GM23248 (cell line): ENCODE data around the gene COL3A1. TPM values are rescaled to one million over a fixed set of nuclear protein-coding genes. Genes with fewer than 3 reads are reported as not detected.
A peak's percentile ranks its signal among the peaks of the same experiment; 100 is the strongest.

Experiments used
- DNase-seq: peaks from one replicate; pipeline ENCODE4 v3.0.0-alpha.2; 2015
- H2AFZ ChIP-seq: fragments of 200-600 bp; sonication (generic); 2 replicates; pipeline ENCODE4 v1.6.1; 2016; ENCODE audit warnings: antibody characterized with exemption
- H3F3A ChIP-seq: fragments of 200-600 bp; sonication (generic); 2 replicates; pipeline ENCODE4 v1.6.1; 2016; ENCODE audit warnings: mild to moderate bottlenecking, antibody characterized with exemption, mixed run types; ENCODE audit not compliant: insufficient read depth
- H3K27ac ChIP-seq: fragments of 200-600 bp; sonication (generic); 2 replicates; pipeline ENCODE4 v1.5.1; 2016; ENCODE audit warnings: mild to moderate bottlenecking
- H3K27me3 ChIP-seq: fragments of 200-600 bp; sonication (generic); replicated peaks from 2 replicates; pipeline ENCODE4 v1.6.1; 2016; ENCODE audit warnings: mild to moderate bottlenecking; ENCODE audit not compliant: insufficient read depth
- H3K36me3 ChIP-seq: fragments of 200-600 bp; sonication (generic); 2 replicates; pipeline ENCODE4 v1.6.1; 2016; ENCODE audit warnings: low read depth, mild to moderate bottlenecking
- H3K4me1 ChIP-seq: fragments of 200-600 bp; sonication (generic); 2 replicates; pipeline ENCODE4 v1.6.1; 2016; ENCODE audit warnings: mild to moderate bottlenecking; ENCODE audit not compliant: insufficient read depth
- H3K4me2 ChIP-seq: fragments of 200-600 bp; sonication (generic); one replicate; pipeline ENCODE4 v1.6.1; 2016; ENCODE audit warnings: mild to moderate bottlenecking; ENCODE audit not compliant: unreplicated experiment
- H3K4me3 ChIP-seq: fragments of 200-600 bp; sonication (generic); 2 replicates; pipeline ENCODE4 v1.5.1; 2016; ENCODE audit warnings: mild to moderate bottlenecking
- H3K79me2 ChIP-seq: fragments of 200-600 bp; sonication (generic); 2 replicates; pipeline ENCODE4 v1.6.1; 2016; ENCODE audit warnings: mild to moderate bottlenecking; ENCODE audit not compliant: insufficient read depth
- H3K9ac ChIP-seq: fragments of 200-600 bp; sonication (generic); 2 replicates; pipeline ENCODE4 v1.6.1; 2016; ENCODE audit warnings: mild to moderate bottlenecking
- H3K9me2 ChIP-seq: fragments of 200-600 bp; sonication (generic); 2 replicates; pipeline ENCODE4 v1.6.1; 2016; ENCODE audit warnings: mixed run types, mild to moderate bottlenecking, moderate library complexity; ENCODE audit not compliant: insufficient read depth
- H3K9me3 ChIP-seq: fragments of 200-600 bp; sonication (generic); one replicate; pipeline ENCODE4 v1.6.1; 2017; ENCODE audit warnings: low read depth
- H4K20me1 ChIP-seq: fragments of 200-600 bp; sonication (generic); 2 replicates; pipeline ENCODE4 v1.6.0; 2016; ENCODE audit not compliant: insufficient read depth
- EZH2 ChIP-seq: fragments of 200-600 bp; sonication (generic); IDR thresholded peaks from 2 replicates; pipeline ENCODE4 v1.6.1; 2018; ENCODE audit warnings: antibody characterized with exemption, mild to moderate bottlenecking; ENCODE audit not compliant: insufficient read depth, poor library complexity, severe bottlenecking
- EZH2phosphoT487 ChIP-seq: fragments of 200-600 bp; sonication (generic); IDR thresholded peaks from 2 replicates; pipeline ENCODE4 v1.6.1; 2018; ENCODE audit warnings: antibody characterized with exemption, moderate library complexity, mild to moderate bottlenecking, low read depth; ENCODE audit not compliant: insufficient read depth
- WGBS, 2 experiments: methylation state at CpG; one replicate each; pipeline ENCODE4 v1.1.6; 2015 to 2017; ENCODE audit warnings: low lambda C conversion rate in 2 of 2, low coverage in 1 of 2; ENCODE audit errors: missing lambda C conversion rate in 2 of 2; 5-methylcytosine and 5-hydroxymethylcytosine counted together
- in situ Hi-C: fragments of 300-500 bp; cut with MboI; formaldehyde crosslinking; loops from 2 replicates; pipeline ENCODE4 v1.15.0; 2020
- polyA plus RNA-seq: library from polyadenylated mRNA; unstranded; fragments of >200 nt; fragmentation: Nextera tagmentation; extraction: Ambion mirVana; gene quantifications from 2 replicates; pipeline ENCODE4 v1.2.1, GENCODE V29; 2016
- total RNA-seq: library from RNA; depleted of rRNA; stranded (reverse); fragments of >200 nt; shearing (Covaris generic); gene quantifications from 2 replicates; pipeline ENCODE4 v1.2.3, GENCODE V29; 2014; rRNA removed

Gene COL3A1
- total RNA-seq, result 2,141 and 2,153 TPM in 2 replicates
- 977 and 987 TPM in 2 replicates for polyA plus RNA-seq

- H3K4me2 ChIP-seq, result peak within 1 kb of the TSS; percentile 97
- 1 to 3% methylated on average over 4 of the region's 4 CpGs for WGBS, 2 experiments
- peaks cover 58% of the 10 kb centered on the region for H3K4me1 ChIP-seq
- TF ChIP-seq EZH2 (no peak), EZH2phosphoT487 (no peak)
- H3K36me3 ChIP-seq, result no peaks in the 10 kb centered on the region
- no peaks in the 10 kb centered on the region for H3K9me2 ChIP-seq
- H3K4me3 ChIP-seq, result peak within 1 kb of the TSS; percentile 85
- no peaks in the 10 kb centered on the region for H4K20me1 ChIP-seq
- in situ Hi-C loops, result no loop called here
- peaks cover 52% of the 10 kb centered on the region for H3K79me2 ChIP-seq
- H3K9me3 ChIP-seq, result no peaks in the 10 kb centered on the region
- H3K27ac ChIP-seq, result peak within 1 kb of the TSS; percentile 89
- DNase-seq, result peak; percentile 75
- H3K27me3 ChIP-seq, result no peaks in the 10 kb centered on the region
- H3F3A ChIP-seq, result peaks cover 72% of the 10 kb centered on the region
- H2AFZ ChIP-seq, result peak within 1 kb of the TSS; percentile 82
- H3K9ac ChIP-seq, result peak within 1 kb of the TSS; percentile 90
These were observed at the start of gene COL3A1 for GRCh38 chr2:188974164-188974563. Gene COL3A1, plus strand, starts transcription at chr2:188974373. Its CDS starts 117 bp downstream, at chr2:188974490.

- H3K9ac ChIP-seq, result no peak overlapping the region
- no peaks in the 10 kb centered on the region for H4K20me1 ChIP-seq
- TF ChIP-seq EZH2phosphoT487 (no peak), EZH2 (no peak)
- whole genome bisulfite sequencing, 2 experiments, result 96 to 98% methylated on average over 2 of the region's 2 CpGs
- H3F3A ChIP-seq, result no peaks in the 10 kb centered on the region
- H3K4me2 ChIP-seq, result no peak overlapping the region
- H3K27ac ChIP-seq, result no peak overlapping the region
- H3K27me3 ChIP-seq, result no peaks in the 10 kb centered on the region
- no peak for DNase-seq
- H3K4me3 ChIP-seq, result no peak overlapping the region
- H3K9me2 ChIP-seq, result no peaks in the 10 kb centered on the region
- H3K4me1 ChIP-seq, result no peaks in the 10 kb centered on the region
- no peak overlapping the region for H2AFZ ChIP-seq
- H3K79me2 ChIP-seq, result no peaks in the 10 kb centered on the region
- in situ Hi-C loops, result no loop called here
- H3K36me3 ChIP-seq, result no peaks in the 10 kb centered on the region
- H3K9me3 ChIP-seq, result no peaks in the 10 kb centered on the region
These were observed 45.5 kb upstream of the COL3A1 start for GRCh38 chr2:188928643-188929042.

GRCh38 chr2:188931361-188931760 is 42.8 kb upstream of the COL3A1 start:
- in situ Hi-C loops, result no loop called here
- Histone ChIP-seq H3K4me1 (no peaks in the 10 kb centered on the region), H3F3A (no peaks in the 10 kb centered on the region), H3K9me2 (no peaks in the 10 kb centered on the region), H3K36me3 (no peaks in the 10 kb centered on the region), H3K27me3 (no peaks in the 10 kb centered on the region), H3K4me3 (peak overlapping the region; percentile 31; the same call in 1 of the 2 replicates), H3K4me2 (peak overlapping the region; percentile 42), H3K27ac (0 out of 2 replicates have a peak overlapping the region, but pooled peaks have one; percentile 13), H2AFZ (peak overlapping the region; percentile 38), H3K79me2 (no peaks in the 10 kb centered on the region), H3K9me3 (no peaks in the 10 kb centered on the region), H3K9ac (peak overlapping the region; percentile 6; the same call in 1 of the 2 replicates), H4K20me1 (no peaks in the 10 kb centered on the region)
- TF ChIP-seq EZH2 (no peak), EZH2phosphoT487 (no peak)
- peak; percentile 72 for DNase-seq

- Histone ChIP-seq H3K36me3 (no peaks in the 10 kb centered on the region), H3K9me2 (no peaks in the 10 kb centered on the region), H3K9ac (peak overlapping the region; percentile 65), H3K27ac (peak overlapping the region; percentile 94), H3K27me3 (no peaks in the 10 kb centered on the region), H3K4me2 (peak overlapping the region; percentile 56), H3K4me3 (no peak overlapping the region), H4K20me1 (no peaks in the 10 kb centered on the region), H2AFZ (peak overlapping the region; percentile 74), H3F3A (peaks cover 18% of the 10 kb centered on the region), H3K4me1 (peaks cover 27% of the 10 kb centered on the region), H3K9me3 (no peaks in the 10 kb centered on the region), H3K79me2 (no peaks in the 10 kb centered on the region)
- peak; percentile 81 for DNase-seq
- WGBS, 2 experiments, result 0 to 31% methylated on average over 1 of the region's 1 CpG
- in situ Hi-C loops, result no loop called here
- TF ChIP-seq EZH2phosphoT487, result no peak
- TF ChIP-seq EZH2, result no peak
These were observed 36.6 kb upstream of the COL3A1 start for GRCh38 chr2:188937228-188938220.
